Activated T-helper 2 cell treated with anti-CD3 and anti-CD28 coated beads, Interferon-gamma antibody, Interleukin-2, Interleukin-4, amounts not matched to agents 10 μg/mL and 5 μg/mL and 100 μg/mL, durations not matched to agents 14 hours and 24 hours and 36 hours (primary cell): ENCODE measurements around the gene DDHD1. TPM values are rescaled to one million over a fixed set of nuclear protein-coding genes. Genes with fewer than 3 reads are reported as not detected.
"Not testable (repeated sequence)": the region's sequence is repeated elsewhere in the genome, so short reads cannot be mapped to it uniquely, and the experiment has no call there.

Source experiments
- DNase-seq: peaks from one replicate; pipeline ENCODE4 v3.0.0; 2021; ENCODE audit warnings: low spot score
- H3K27ac Mint-ChIP-seq: one replicate; pipeline ENCODE4 v1.8.0; 2021; ENCODE audit warnings: mixed read lengths
- H3K27me3 Mint-ChIP-seq: one replicate; pipeline ENCODE4 v1.8.0; 2021; ENCODE audit warnings: low read depth, mixed read lengths
- H3K36me3 Mint-ChIP-seq: one replicate; pipeline ENCODE4 v1.8.0; 2021; ENCODE audit warnings: low read depth, mixed read lengths
- H3K4me1 Mint-ChIP-seq: one replicate; pipeline ENCODE4 v1.8.0; 2021; ENCODE audit warnings: low read depth, mixed read lengths
- H3K4me3 Mint-ChIP-seq: one replicate; pipeline ENCODE4 v1.8.0; 2021; ENCODE audit warnings: low read depth, mild to moderate bottlenecking, moderate library complexity, mixed read lengths
- H3K9me3 Mint-ChIP-seq: one replicate; pipeline ENCODE4 v1.8.0; 2021; ENCODE audit warnings: mixed read lengths
- intact Hi-C: fragments of 100-400 bp; cut with micrococcal nuclease; formaldehyde crosslinking; loops from one replicate; pipeline ENCODE4 v1.15.1; 2023
- total RNA-seq: library from RNA; stranded (reverse); gene quantifications from 2 replicates; pipeline ENCODE4 v1.2.3, GENCODE V29; 2022

The DDHD1 gene
- total RNA-seq, 1 donor from 2014 or later: 53.7 TPM

GRCh38 chr14:53148671-53149070 is 4.5 kb downstream of the DDHD1 start:
- Mint-ChIP-seq H3K36me3 (peaks cover 48% of the 10 kb centered on the region), H3K4me3 (peak overlapping the region; percentile 74), H3K9me3 (no peaks in the 10 kb centered on the region), H3K27me3 (no peaks in the 10 kb centered on the region), H3K4me1 (peaks cover 61% of the 10 kb centered on the region), H3K27ac (peak overlapping the region; percentile 61)
- intact Hi-C loops: loop anchor here (1.0 kb wide), 1 partner anchor 39 kb away; no protein-coding TSS in a partner anchor
- no peak for DNase-seq

- Mint-ChIP-seq H3K9me3 (peaks cover 7% of the 10 kb centered on the region), H3K27me3 (no peaks in the 10 kb centered on the region), H3K4me3 (no peak overlapping the region), H3K36me3 (peaks cover 56% of the 10 kb centered on the region), H3K4me1 (peaks cover 64% of the 10 kb centered on the region), H3K27ac (no peak overlapping the region)
- intact Hi-C loops: loop anchor here (1.0 kb wide), 1 partner anchor 39 kb away; no protein-coding TSS in a partner anchor
- DNase-seq: no peak
Measured at GRCh38 chr14:53147893-53148292, 5.2 kb downstream of the DDHD1 start.

- H3K4me1 Mint-ChIP-seq: peaks cover 68% of the 10 kb centered on the region
- H3K9me3 Mint-ChIP-seq: peaks cover 14% of the 10 kb centered on the region
- intact Hi-C loops: no loop called here
- no peak for DNase-seq
- H3K27me3 Mint-ChIP-seq: no peaks in the 10 kb centered on the region
- H3K27ac Mint-ChIP-seq: peak overlapping the region; percentile 78
- H3K4me3 Mint-ChIP-seq: peak overlapping the region; percentile 71
- H3K36me3 Mint-ChIP-seq: peaks cover 63% of the 10 kb centered on the region
Measured at GRCh38 chr14:53147208-53147607, 5.9 kb downstream of the DDHD1 start.

- no peak for DNase-seq
- Mint-ChIP-seq H3K9me3 (peaks cover 18% of the 10 kb centered on the region), H3K27me3 (no peaks in the 10 kb centered on the region), H3K4me3 (peak overlapping the region; percentile 71), H3K4me1 (peaks cover 69% of the 10 kb centered on the region), H3K27ac (peak overlapping the region; percentile 78), H3K36me3 (peaks cover 63% of the 10 kb centered on the region)
- intact Hi-C loops: no loop called here
Measured at GRCh38 chr14:53146739-53147138, 6.4 kb downstream of the DDHD1 start.

GRCh38 chr14:53144244-53144643 is 8.9 kb downstream of the DDHD1 start:
- peak overlapping the region; percentile 49 for H3K27ac Mint-ChIP-seq
- no peak for DNase-seq
- H3K9me3 Mint-ChIP-seq: peaks cover 43% of the 10 kb centered on the region
- H3K36me3 Mint-ChIP-seq: peaks cover 72% of the 10 kb centered on the region
- no peak overlapping the region for H3K4me3 Mint-ChIP-seq
- H3K27me3 Mint-ChIP-seq: no peaks in the 10 kb centered on the region
- intact Hi-C loops: loop anchor here (1.0 kb wide), 2 partner anchors 9 to 35 kb away; partner anchors contain the start of gene DDHD1
- peaks cover 58% of the 10 kb centered on the region for H3K4me1 Mint-ChIP-seq

GRCh38 chr14:53140585-53140984 is 12.5 kb downstream of the DDHD1 start:
- Mint-ChIP-seq H3K36me3 (peaks cover 73% of the 10 kb centered on the region), H3K4me3 (no peak overlapping the region), H3K4me1 (peaks cover 49% of the 10 kb centered on the region), H3K27me3 (no peaks in the 10 kb centered on the region), H3K27ac (no peak overlapping the region), H3K9me3 (peaks cover 67% of the 10 kb centered on the region)
- intact Hi-C loops: no loop called here
- no peak for DNase-seq

GRCh38 chr14:53137568-53138203 is 15.4 kb downstream of the DDHD1 start:
- Mint-ChIP-seq H3K4me1 (peaks cover 36% of the 10 kb centered on the region), H3K4me3 (no peak overlapping the region), H3K9me3 (peaks cover 58% of the 10 kb centered on the region), H3K36me3 (peaks cover 47% of the 10 kb centered on the region), H3K27me3 (no peaks in the 10 kb centered on the region), H3K27ac (no peak overlapping the region)
- intact Hi-C loops: no loop called here
- no peak for DNase-seq

- H3K4me3 Mint-ChIP-seq, intact Hi-C loops, H3K9me3 Mint-ChIP-seq, H3K27me3 Mint-ChIP-seq, DNase-seq, H3K27ac Mint-ChIP-seq: not testable (repeated sequence)
- Mint-ChIP-seq H3K4me1 (peaks cover 21% of the 10 kb centered on the region), H3K36me3 (peaks cover 12% of the 10 kb centered on the region)
Measured at GRCh38 chr14:53130491-53130890, 22.6 kb downstream of the DDHD1 start.

- Mint-ChIP-seq H3K36me3 (peaks cover 14% of the 10 kb centered on the region), H3K27me3 (no peaks in the 10 kb centered on the region), H3K4me3 (no peak overlapping the region), H3K9me3 (no peaks in the 10 kb centered on the region), H3K27ac (peak overlapping the region; percentile 35), H3K4me1 (peaks cover 20% of the 10 kb centered on the region)
- intact Hi-C loops: no loop called here
- DNase-seq: no peak
Measured at GRCh38 chr14:53128303-53129028, 24.7 kb downstream of the DDHD1 start.

GRCh38 chr14:53127832-53128231 is 25.3 kb downstream of the DDHD1 start:
- DNase-seq: no peak
- intact Hi-C loops: no loop called here
- peaks cover 15% of the 10 kb centered on the region for H3K36me3 Mint-ChIP-seq
- peaks cover 20% of the 10 kb centered on the region for H3K4me1 Mint-ChIP-seq
- H3K27me3 Mint-ChIP-seq: no peaks in the 10 kb centered on the region
- H3K4me3 Mint-ChIP-seq: no peak overlapping the region
- no peaks in the 10 kb centered on the region for H3K9me3 Mint-ChIP-seq
- H3K27ac Mint-ChIP-seq: no peak overlapping the region

GRCh38 chr14:53127151-53127550 is 26.0 kb downstream of the DDHD1 start:
- Mint-ChIP-seq H3K4me3 (peak overlapping the region; percentile 52), H3K36me3 (peaks cover 19% of the 10 kb centered on the region), H3K27me3 (no peaks in the 10 kb centered on the region), H3K4me1 (peaks cover 20% of the 10 kb centered on the region), H3K27ac (peak overlapping the region; percentile 43), H3K9me3 (peaks cover 4% of the 10 kb centered on the region)
- DNase-seq: no peak
- intact Hi-C loops: no loop called here

- H3K4me3 Mint-ChIP-seq: peak overlapping the region; percentile 52
- peaks cover 20% of the 10 kb centered on the region for H3K4me1 Mint-ChIP-seq
- DNase-seq: no peak
- peaks cover 8% of the 10 kb centered on the region for H3K9me3 Mint-ChIP-seq
- peak overlapping the region; percentile 43 for H3K27ac Mint-ChIP-seq
- peaks cover 23% of the 10 kb centered on the region for H3K36me3 Mint-ChIP-seq
- intact Hi-C loops: no loop called here
- H3K27me3 Mint-ChIP-seq: no peaks in the 10 kb centered on the region
Measured at GRCh38 chr14:53126731-53127130, 26.4 kb downstream of the DDHD1 start.

- Mint-ChIP-seq H3K4me3 (no peak overlapping the region), H3K27ac (no peak overlapping the region), H3K27me3 (no peaks in the 10 kb centered on the region), H3K4me1 (peaks cover 25% of the 10 kb centered on the region), H3K36me3 (peaks cover 39% of the 10 kb centered on the region), H3K9me3 (peaks cover 26% of the 10 kb centered on the region)
- no peak for DNase-seq
- intact Hi-C loops: no loop called here
Measured at GRCh38 chr14:53124786-53125185, 28.3 kb downstream of the DDHD1 start.
